ENCODE results near the gene NTN1. TPM values are rescaled to one million over a fixed set of nuclear protein-coding genes. Genes with fewer than 3 reads are reported as not detected.

Gene NTN1
- polyA plus RNA-seq, 3 donors = 0.03 to 0.04 TPM; not detected in 1

GRCh38 chr17:9132291-9132690 lies 111.0 kb downstream of the NTN1 start:
- H3K9ac ChIP-seq (ENCODE audit: insufficient read depth, low read length, poor library complexity, severe bottlenecking) = no peak overlapping the region
- H3K9me3 Mint-ChIP-seq = peaks cover 0 to 1% (median 0%) of the 10 kb centered on the region in 7 donors
- no peaks in the 10 kb centered on the region for H3K27me3 ChIP-seq (ENCODE audit: control insufficient read depth in 2 of 2, insufficient read depth in 2 of 2, low read length in 2 of 2)
- H2AFZ ChIP-seq (ENCODE audit: insufficient read depth, low read depth, low read length, poor library complexity, severe bottlenecking) = no peak overlapping the region
- H3K4me3 ChIP-seq (replicated peaks in 1 of 3; ENCODE audit: low read depth in 2 of 3, low read length in 3 of 3) = no peak overlapping the region
- H3K79me2 ChIP-seq (ENCODE audit: insufficient read depth, low read length) = no peaks in the 10 kb centered on the region
- H3K27ac Mint-ChIP-seq = no peak overlapping the region
- no peaks in the 10 kb centered on the region for H3K36me3 Mint-ChIP-seq
- H3K9me3 ChIP-seq (replicated peaks in 1 of 2; ENCODE audit: control insufficient read depth in 1 of 2, insufficient read depth in 1 of 2, low read length in 2 of 2) = no peaks in the 10 kb centered on the region
- H4K20me1 ChIP-seq (ENCODE audit: insufficient read depth, low read length) = no peaks in the 10 kb centered on the region
- H3K4me1 Mint-ChIP-seq = no peaks in the 10 kb centered on the region
- intact Hi-C loops (cut with micrococcal nuclease) = no loop called here
- H3K27me3 Mint-ChIP-seq (ENCODE audit: low read depth in 3 of 3) = peaks cover 0 to 6% (median 4%) of the 10 kb centered on the region in 3 donors
- TF ChIP-seq CTCF (IDR thresholded peaks at IDR 0.05) = no peak
- no peak overlapping the region for H3K4me3 Mint-ChIP-seq
- H3K36me3 ChIP-seq (replicated peaks in 1 of 2; ENCODE audit: control insufficient read depth in 1 of 2, insufficient read depth in 2 of 2, low read length in 2 of 2) = no peaks in the 10 kb centered on the region
- WGBS (ENCODE audit: insufficient coverage) = 94% methylated on average over 4 of the region's 9 CpGs
- no peak for DNase-seq
- no peak overlapping the region for H3K27ac ChIP-seq (ENCODE audit: low read depth in 1 of 2, low read length in 2 of 2)
- H3K4me1 ChIP-seq (ENCODE audit: control insufficient read depth in 1 of 2, insufficient read depth in 2 of 2, low read length in 2 of 2) = no peaks in the 10 kb centered on the region
- no peak overlapping the region for H3K4me2 ChIP-seq (replicated peaks; ENCODE audit: extremely low read depth, low read length, poor library complexity, severe bottlenecking)

GRCh38 chr17:9132944-9133610 lies 111.8 kb downstream of the NTN1 start:
- DNase-seq = no peak
- Histone ChIP-seq H3K4me3 (replicated peaks in 1 of 3; ENCODE audit: low read depth in 2 of 3, low read length in 3 of 3) (no peak overlapping the region), H3K9ac (ENCODE audit: insufficient read depth, low read length, poor library complexity, severe bottlenecking) (no peak overlapping the region), H3K9me3 (replicated peaks in 1 of 2; ENCODE audit: control insufficient read depth in 1 of 2, insufficient read depth in 1 of 2, low read length in 2 of 2) (no peaks in the 10 kb centered on the region), H3K4me2 (replicated peaks; ENCODE audit: extremely low read depth, low read length, poor library complexity, severe bottlenecking) (no peak overlapping the region), H3K27ac (ENCODE audit: low read depth in 1 of 2, low read length in 2 of 2) (no peak overlapping the region), H3K79me2 (ENCODE audit: insufficient read depth, low read length) (no peaks in the 10 kb centered on the region), H2AFZ (ENCODE audit: insufficient read depth, low read depth, low read length, poor library complexity, severe bottlenecking) (no peak overlapping the region), H4K20me1 (ENCODE audit: insufficient read depth, low read length) (no peaks in the 10 kb centered on the region), H3K4me1 (ENCODE audit: control insufficient read depth in 1 of 2, insufficient read depth in 2 of 2, low read length in 2 of 2) (no peaks in the 10 kb centered on the region), H3K36me3 (replicated peaks in 1 of 2; ENCODE audit: control insufficient read depth in 1 of 2, insufficient read depth in 2 of 2, low read length in 2 of 2) (no peaks in the 10 kb centered on the region), H3K27me3 (ENCODE audit: control insufficient read depth in 2 of 2, insufficient read depth in 2 of 2, low read length in 2 of 2) (no peaks in the 10 kb centered on the region)
- peaks cover 0 to 2% (median 0%) of the 10 kb centered on the region in 7 donors for H3K9me3 Mint-ChIP-seq
- H3K4me1 Mint-ChIP-seq = no peaks in the 10 kb centered on the region
- H3K36me3 Mint-ChIP-seq = no peaks in the 10 kb centered on the region
- no peak for TF ChIP-seq CTCF (IDR thresholded peaks at IDR 0.05)
- 95% methylated on average over 13 of the region's 14 CpGs for WGBS (ENCODE audit: insufficient coverage)
- H3K27ac Mint-ChIP-seq = no peak overlapping the region
- intact Hi-C loops (cut with micrococcal nuclease) = no loop called here
- no peak overlapping the region for H3K4me3 Mint-ChIP-seq
- peaks cover 0 to 6% (median 4%) of the 10 kb centered on the region in 3 donors for H3K27me3 Mint-ChIP-seq (ENCODE audit: low read depth in 3 of 3)
